Measurements from ENCODE around the gene SERPIND1.

SERPIND1 gene

GRCh38 chr22:20792221-20792965 is 18.5 kb downstream of the SERPIND1 start:
- no peak for DNase-seq (ENCODE audit: low spot score)

DNA sequence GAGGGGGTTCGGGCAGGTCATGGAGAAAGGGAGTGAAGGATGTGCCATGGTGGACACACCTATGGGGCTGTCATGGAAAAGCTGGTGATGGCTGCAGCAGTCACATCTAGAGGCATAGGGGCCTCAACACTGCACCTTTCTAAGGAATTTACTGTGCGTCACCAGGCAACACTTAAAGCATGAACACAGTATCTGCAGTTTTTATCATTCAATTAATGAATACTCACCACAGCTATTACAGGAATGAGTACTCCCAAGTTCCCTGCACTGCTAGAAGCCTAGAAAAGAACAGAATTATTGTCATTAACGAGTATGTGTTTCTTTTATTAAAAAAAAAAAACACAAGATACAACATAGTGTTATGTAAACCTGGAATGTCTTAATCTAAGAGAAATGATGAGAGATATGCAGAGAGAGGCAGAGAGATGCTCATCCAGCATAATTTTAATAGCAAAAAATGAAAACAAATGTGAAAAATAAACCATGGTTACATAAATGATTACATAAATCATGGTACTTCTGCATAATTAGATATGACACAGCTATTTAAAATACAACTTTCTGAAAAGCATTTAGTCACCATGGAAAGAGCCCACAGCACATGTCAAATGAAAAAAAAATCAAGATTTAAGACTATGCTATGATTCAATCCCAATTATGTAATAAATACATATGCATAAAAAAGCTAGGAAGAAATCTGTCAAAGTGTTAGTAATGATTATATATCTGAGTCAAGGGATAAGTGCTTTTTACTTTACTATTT is 19.2 kb downstream of the SERPIND1 start:
- no peak for DNase-seq (ENCODE audit: low spot score)

DNA sequence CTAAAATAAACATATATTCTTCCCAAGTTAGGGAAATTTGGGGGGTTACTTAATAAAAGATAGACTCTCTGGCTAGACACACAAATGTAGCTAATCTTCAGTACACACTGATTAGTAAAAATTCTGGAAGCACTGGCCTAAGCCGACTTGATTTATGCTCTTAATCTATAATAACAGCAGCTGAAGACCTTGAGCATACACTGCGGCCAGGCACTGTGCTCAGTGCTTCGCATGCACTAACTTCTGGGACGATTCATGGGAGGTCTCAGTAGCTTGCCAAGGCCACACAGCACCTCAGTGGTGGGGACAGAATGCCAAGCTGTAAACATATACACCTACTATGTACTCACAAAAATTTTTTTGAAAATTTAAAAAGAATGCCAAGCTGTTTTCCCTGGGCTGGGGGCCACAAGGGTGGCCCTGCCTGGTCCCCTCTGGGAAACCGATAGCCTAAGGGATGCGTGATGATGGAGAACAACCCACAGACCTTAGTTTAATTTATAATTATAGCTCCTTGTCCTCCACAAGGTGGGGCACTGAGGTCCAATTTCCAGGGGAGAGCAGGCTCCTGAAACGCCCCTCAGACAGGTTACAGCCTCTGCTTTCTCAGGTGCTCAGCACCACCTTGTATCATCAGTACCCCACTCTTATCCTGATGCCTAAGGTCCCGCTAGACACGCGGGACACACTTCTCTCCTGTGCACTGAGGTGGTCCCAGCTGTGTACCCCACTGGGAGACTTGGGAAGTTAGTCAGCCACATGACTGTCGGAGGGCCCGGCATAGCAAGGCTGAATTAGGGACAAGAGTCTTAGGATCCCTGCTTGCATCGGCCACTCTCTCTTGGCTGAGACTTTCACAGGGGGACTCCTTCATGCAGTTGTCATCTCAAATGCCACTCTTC is 20.1 kb downstream of the SERPIND1 start:
- no peak for DNase-seq (ENCODE audit: low spot score)

- no peak for DNase-seq (ENCODE audit: low spot score)
Measured at GRCh38 chr22:20794650-20795413, 20.9 kb downstream of the SERPIND1 start.

DNA sequence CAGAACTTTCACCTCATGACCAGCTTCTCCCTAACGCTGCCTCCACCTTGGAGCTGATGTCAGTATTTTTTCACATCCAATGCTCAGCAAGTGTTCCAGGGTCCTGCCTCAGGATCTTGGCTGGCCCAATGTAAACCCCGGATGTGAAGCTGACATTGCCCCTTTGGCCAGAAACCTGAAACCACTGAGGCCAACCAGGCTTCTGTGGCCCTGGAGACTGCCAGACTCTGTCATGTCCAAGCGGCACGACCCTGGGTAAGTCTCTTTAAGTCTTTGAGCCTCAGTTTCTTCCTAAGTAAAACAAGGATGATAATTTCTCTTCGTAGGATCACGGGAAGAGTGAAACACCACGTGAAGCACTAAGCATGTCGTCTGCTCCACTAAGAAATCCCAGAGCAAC is 22.8 kb downstream of the SERPIND1 start:
- no peak for DNase-seq (ENCODE audit: low spot score)

GRCh38 chr22:20798218-20798617 is 24.3 kb downstream of the SERPIND1 start:
- DNase-seq (ENCODE audit: low spot score), result no peak

- no peak for DNase-seq (ENCODE audit: low spot score)
Measured at GRCh38 chr22:20798974-20799373, 25.1 kb downstream of the SERPIND1 start.

DNA sequence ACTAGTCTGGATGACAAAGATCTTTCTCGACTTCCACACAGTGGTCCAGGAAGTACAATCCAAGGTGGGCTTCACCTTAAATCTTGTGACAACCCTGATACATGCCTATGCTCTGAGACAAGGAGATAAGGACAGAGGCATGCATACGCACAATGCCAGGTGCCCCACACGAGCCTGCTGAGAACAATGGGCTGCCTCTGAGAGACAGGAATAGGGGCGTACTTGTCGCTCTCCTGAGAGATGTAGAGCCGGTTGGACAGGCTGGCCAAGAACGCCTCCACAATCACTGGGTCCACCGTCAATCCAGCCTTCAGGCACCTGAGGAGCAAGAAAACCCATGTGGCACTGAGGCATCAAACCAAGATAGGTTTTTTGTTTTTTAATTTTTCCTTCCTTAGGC is 25.5 kb downstream of the SERPIND1 start:
- DNase-seq (ENCODE audit: low spot score), result no peak

- no peak for DNase-seq (ENCODE audit: low spot score)
Measured at GRCh38 chr22:20802452-20802851, 28.5 kb downstream of the SERPIND1 start.

DNA sequence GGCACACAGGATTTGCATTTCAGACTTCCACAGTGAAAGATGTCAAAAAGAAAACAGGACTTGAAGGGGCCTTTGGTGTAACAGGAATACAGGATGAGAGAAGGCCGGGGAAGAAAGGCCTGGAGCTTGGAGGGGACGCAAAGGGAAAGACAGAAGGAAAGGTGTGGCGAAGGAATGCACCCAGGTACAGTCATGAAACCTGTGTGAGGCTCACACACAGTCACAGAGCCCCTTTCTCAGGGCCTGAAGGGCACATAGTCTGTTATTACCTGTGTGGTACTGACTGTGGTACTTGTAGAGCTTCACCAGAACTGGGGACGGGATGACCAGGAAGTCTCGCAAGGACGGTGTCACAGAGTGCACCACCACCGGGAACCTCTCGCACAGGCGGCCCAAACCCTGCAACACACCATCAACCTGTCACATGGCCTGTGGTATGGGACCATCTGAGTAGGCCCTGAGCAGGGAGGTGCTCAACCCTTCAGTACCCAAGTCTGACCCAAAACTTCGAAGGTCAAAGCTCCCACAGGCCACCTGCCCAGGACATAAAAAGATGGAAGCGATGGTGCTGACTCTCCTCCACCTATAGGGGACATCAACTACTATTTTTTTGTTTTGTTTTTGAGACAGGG is 29.1 kb downstream of the SERPIND1 start:
- DNase-seq (ENCODE audit: low spot score), result no peak

GRCh38 chr22:20803696-20804324 is 29.9 kb downstream of the SERPIND1 start:
- peak; percentile 35 for DNase-seq (ENCODE audit: low spot score)

- no peak for DNase-seq (ENCODE audit: low spot score)
Measured at GRCh38 chr22:20804650-20805049, 30.7 kb downstream of the SERPIND1 start.

GRCh38 chr22:20805972-20806471 is 32.1 kb downstream of the SERPIND1 start:
- DNase-seq (ENCODE audit: low spot score), result peak; percentile 25

DNA sequence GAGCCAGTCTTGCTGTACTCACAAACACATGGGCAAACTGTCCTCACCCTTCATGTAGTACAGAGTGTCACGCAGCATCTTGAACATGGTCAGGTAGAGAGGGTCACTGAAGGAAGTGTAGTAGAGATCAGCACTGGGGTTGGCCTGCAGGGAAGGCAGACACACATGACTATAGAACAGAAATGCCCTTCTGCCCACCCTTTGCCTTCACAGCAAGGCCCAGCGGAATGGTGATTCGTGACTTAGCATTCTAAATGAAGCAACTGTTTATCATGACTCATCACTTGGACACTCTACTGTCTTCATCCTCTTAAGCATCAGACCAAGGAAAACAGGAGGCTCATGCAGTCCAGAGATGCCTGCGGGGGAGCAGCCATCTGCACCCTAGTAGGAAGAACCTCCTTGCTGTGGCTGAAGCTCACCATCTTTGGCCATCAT is 33.4 kb downstream of the SERPIND1 start:
- DNase-seq (ENCODE audit: low spot score), result peak; percentile 97

DNA sequence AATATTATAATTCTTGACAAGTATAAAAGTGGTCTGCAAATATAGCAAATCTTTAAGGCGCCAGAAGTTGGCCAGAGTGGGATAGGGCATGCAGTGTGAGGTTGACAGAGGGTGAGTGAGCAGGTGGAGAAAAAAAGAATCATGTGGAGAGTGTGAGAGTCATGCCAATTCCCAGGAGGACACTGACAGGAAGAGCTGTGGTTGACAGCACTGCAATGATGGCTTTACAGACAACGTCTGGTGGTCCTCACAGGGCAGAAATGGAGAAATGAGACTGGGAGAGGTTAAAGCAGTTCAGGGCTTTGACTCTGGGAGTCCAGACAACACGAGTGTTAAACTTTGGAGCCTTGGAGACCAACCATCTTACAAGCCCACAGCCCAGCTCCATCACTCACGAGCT is 34.9 kb downstream of the SERPIND1 start:
- DNase-seq (ENCODE audit: low spot score), result no peak

GRCh38 chr22:20809538-20810185 is 35.7 kb downstream of the SERPIND1 start:
- no peak for DNase-seq (ENCODE audit: low spot score)

GRCh38 chr22:20810645-20811044 is 36.7 kb downstream of the SERPIND1 start:
- no peak for DNase-seq (ENCODE audit: low spot score)

GRCh38 chr22:20811171-20811570 is 37.3 kb downstream of the SERPIND1 start:
- no peak for DNase-seq (ENCODE audit: low spot score)

GRCh38 chr22:20811971-20812660 is 38.2 kb downstream of the SERPIND1 start:
- no peak for DNase-seq (ENCODE audit: low spot score)
